Uterus (tissue), 4 donors: ENCODE data around the gene SMOC1. TPM values are rescaled to one million over a fixed set of nuclear protein-coding genes. Genes with fewer than 3 reads are reported as not detected.

Experiments used
- DNase-seq, 2 donors: peaks; one replicate each; pipeline ENCODE4 v3.0.0-alpha.2; 2019 to 2020
- H3K27ac ChIP-seq, 2 donors: fragments of 200-600 bp; sonication (generic); 1 replicate in 1 of 2; 2 replicates in 1 of 2; pipeline ENCODE4 v1.5.1; 2016 to 2018
- H3K27me3 ChIP-seq, 2 donors: fragments of 200-600 bp; sonication (generic); one replicate each; pipeline ENCODE4 v1.5.1; 2018 to 2019; ENCODE audit warnings: control low read depth in 1 of 2
- H3K36me3 ChIP-seq, 2 donors: fragments of 200-600 bp; sonication (generic); one replicate each; pipeline ENCODE4 v1.5.1; 2019; ENCODE audit warnings: control low read depth in 1 of 2
- H3K4me1 ChIP-seq, 2 donors: fragments of 200-600 bp; sonication (generic); one replicate each; pipeline ENCODE4 v1.5.1; 2018 to 2019; ENCODE audit warnings: control low read depth in 1 of 2
- H3K4me3 ChIP-seq, 2 donors: fragments of 200-600 bp; sonication (generic); 1 replicate in 1 of 2; 2 replicates in 1 of 2; pipeline ENCODE4 v1.5.1; 2018 to 2019; ENCODE audit warnings: mild to moderate bottlenecking in 1 of 2
- H3K9me3 ChIP-seq, 2 donors: fragments of 200-600 bp; sonication (generic); one replicate each; pipeline ENCODE4 v1.5.1; 2019; ENCODE audit warnings: control low read depth in 1 of 2
- CTCF ChIP-seq, 4 experiments: fragments of 200-600 bp in 2 of 4; fragments of 450-650 bp in 2 of 4; sonication (generic) in 2 of 4; IDR thresholded peaks; one replicate each; pipeline ENCODE4 v1.5.1; 2016 to 2019; ENCODE audit warnings: antibody characterized with exemption in 4 of 4, mild to moderate bottlenecking in 2 of 4, moderate library complexity in 1 of 4
- POLR2A ChIP-seq, 2 donors: fragments of 450-650 bp; IDR thresholded peaks; one replicate each; pipeline ENCODE4 v1.6.1; 2016; ENCODE audit warnings: antibody characterized with exemption in 2 of 2, mild to moderate bottlenecking in 1 of 2, moderate library complexity in 1 of 2
- intact Hi-C: fragments of 100-400 bp; cut with DNase I; formaldehyde crosslinking; loops from one replicate; pipeline ENCODE4 v1.15.1; 2023; ENCODE audit warnings: low total_unique reads
- total RNA-seq, 4 donors: library from RNA; depleted of rRNA in 3 of 4; stranded (reverse); fragments of >200 nt in 3 of 4; gene quantifications; one replicate each; pipeline versions ENCODE4 v1.1.0 to v1.2.4, GENCODE V29; 2014 to 2023
- donor health status: DM: yes; HTN: yes; CAD: no.

Gene SMOC1
- total RNA-seq, 4 donors from 2014 or later: 0.59 to 2.1 (median 2.0) TPM; not detected in 1

- no peak overlapping the region for H3K27ac ChIP-seq
- no peak for DNase-seq
- H3K36me3 ChIP-seq: no peaks in the 10 kb centered on the region
- intact Hi-C loops: no loop called here
- no peak for TF ChIP-seq POLR2A (IDR thresholded peaks at IDR 0.05)
- no peak for TF ChIP-seq CTCF (IDR thresholded peaks at IDR 0.05)
- H3K27me3 ChIP-seq: no peaks in the 10 kb centered on the region
- no peaks in the 10 kb centered on the region for H3K9me3 ChIP-seq
- no peak overlapping the region for H3K4me3 ChIP-seq
- H3K4me1 ChIP-seq: no peaks in the 10 kb centered on the region
Measured at GRCh38 chr14:69850086-69850735, 29.0 kb upstream of the SMOC1 start.

- H3K27ac ChIP-seq: no peak overlapping the region
- no peak overlapping the region for H3K4me3 ChIP-seq
- no peaks in the 10 kb centered on the region for H3K4me1 ChIP-seq
- intact Hi-C loops: no loop called here
- H3K27me3 ChIP-seq: no peaks in the 10 kb centered on the region
- TF ChIP-seq CTCF (IDR thresholded peaks at IDR 0.05) (no peak), POLR2A (IDR thresholded peaks at IDR 0.05) (no peak)
- H3K36me3 ChIP-seq: no peaks in the 10 kb centered on the region
- DNase-seq: no peak
- H3K9me3 ChIP-seq: no peaks in the 10 kb centered on the region
Measured at GRCh38 chr14:69850736-69851112, 28.5 kb upstream of the SMOC1 start.

- TF ChIP-seq CTCF (IDR thresholded peaks at IDR 0.05) (no peak), POLR2A (IDR thresholded peaks at IDR 0.05) (no peak)
- no peak overlapping the region for H3K27ac ChIP-seq
Measured at GRCh38 chr14:69852531-69853321, 26.5 kb upstream of the SMOC1 start.

GRCh38 chr14:69853774-69854173 is 25.4 kb upstream of the SMOC1 start:
- TF ChIP-seq POLR2A (IDR thresholded peaks at IDR 0.05): no peak
- no peak for TF ChIP-seq CTCF (IDR thresholded peaks at IDR 0.05)
- Histone ChIP-seq H3K9me3 (no peaks in the 10 kb centered on the region), H3K36me3 (no peaks in the 10 kb centered on the region), H3K4me3 (no peak overlapping the region), H3K4me1 (no peaks in the 10 kb centered on the region), H3K27me3 (no peaks in the 10 kb centered on the region), H3K27ac (no peak overlapping the region)
- intact Hi-C loops: no loop called here
- DNase-seq: no peak

More at GRCh38 chr14:69852531-69853321, 26.5 kb upstream of the SMOC1 start:
- Histone ChIP-seq H3K36me3 (no peaks in the 10 kb centered on the region), H3K9me3 (no peaks in the 10 kb centered on the region), H3K4me3 (no peak overlapping the region), H3K4me1 (no peaks in the 10 kb centered on the region), H3K27me3 (no peaks in the 10 kb centered on the region)
- DNase-seq: no peak
- intact Hi-C loops: no loop called here

- DNase-seq: no peak
- Histone ChIP-seq H3K4me3 (no peak overlapping the region), H3K9me3 (no peaks in the 10 kb centered on the region), H3K27me3 (no peaks in the 10 kb centered on the region), H3K36me3 (no peaks in the 10 kb centered on the region), H3K4me1 (no peaks in the 10 kb centered on the region), H3K27ac (no peak overlapping the region)
- no peak for TF ChIP-seq CTCF (IDR thresholded peaks at IDR 0.05)
- intact Hi-C loops: no loop called here
Measured at GRCh38 chr14:69854598-69854997, 24.6 kb upstream of the SMOC1 start.
